Fibroblast of peridontal ligament (primary cell): ENCODE data around the gene PRMT3.
"Not testable (repeated sequence)": the region's sequence is repeated elsewhere in the genome, so short reads cannot be mapped to it uniquely, and the experiment has no call there.

Experiments used
- DNase-seq: peaks from one replicate; pipeline ENCODE4 v3.0.0-alpha.2; 2010; ENCODE audit errors: extremely low read depth

The PRMT3 gene

DNA sequence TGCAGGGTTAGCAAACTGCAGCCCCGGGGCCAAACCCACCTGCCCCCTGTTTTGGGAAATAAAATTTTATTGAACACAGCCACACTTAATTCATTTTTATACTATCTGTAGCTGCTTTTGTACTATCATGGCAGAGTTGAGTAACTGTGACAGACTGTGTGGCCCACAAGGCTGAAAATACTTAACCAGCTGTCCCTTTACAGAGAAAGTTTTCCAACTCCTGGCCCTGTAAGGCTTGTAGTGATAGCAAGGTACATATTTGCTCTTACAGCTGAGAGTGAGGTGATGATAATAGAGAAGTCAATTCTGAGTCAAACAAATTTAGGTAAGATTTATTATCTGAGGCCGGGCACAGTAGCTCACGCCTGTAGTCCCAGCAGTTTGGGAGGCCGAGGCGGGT lies 124.5 kb downstream of the PRMT3 start:
- no peak for DNase-seq

GRCh38 chr11:20512869-20513268 lies 125.4 kb downstream of the PRMT3 start:
- DNase-seq: no peak

GRCh38 chr11:20518323-20518834 lies 130.9 kb downstream of the PRMT3 start:
- DNase-seq: no peak

DNA sequence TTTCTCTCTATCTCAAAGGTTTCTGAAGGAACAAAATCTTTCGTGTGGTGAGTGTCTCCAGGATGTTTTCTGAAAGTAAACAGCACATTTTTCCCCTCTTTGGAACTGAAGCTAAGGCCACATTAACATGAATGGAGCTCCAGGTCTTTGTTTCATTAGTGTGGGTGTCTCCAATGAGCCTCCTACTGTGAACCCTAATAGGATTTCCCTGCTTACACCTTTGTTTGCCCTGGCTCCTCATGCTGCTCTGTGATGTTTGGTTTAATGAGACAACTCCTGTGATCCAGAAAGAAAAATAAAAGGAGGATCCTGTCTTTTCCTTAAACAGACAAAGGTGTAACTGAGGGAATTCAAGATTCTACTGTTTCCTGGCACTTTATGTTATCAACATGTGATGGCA lies 135.0 kb downstream of the PRMT3 start:
- no peak for DNase-seq

- DNase-seq: no peak
Measured at GRCh38 chr11:20529757-20530156, 142.2 kb downstream of the PRMT3 start.

DNA sequence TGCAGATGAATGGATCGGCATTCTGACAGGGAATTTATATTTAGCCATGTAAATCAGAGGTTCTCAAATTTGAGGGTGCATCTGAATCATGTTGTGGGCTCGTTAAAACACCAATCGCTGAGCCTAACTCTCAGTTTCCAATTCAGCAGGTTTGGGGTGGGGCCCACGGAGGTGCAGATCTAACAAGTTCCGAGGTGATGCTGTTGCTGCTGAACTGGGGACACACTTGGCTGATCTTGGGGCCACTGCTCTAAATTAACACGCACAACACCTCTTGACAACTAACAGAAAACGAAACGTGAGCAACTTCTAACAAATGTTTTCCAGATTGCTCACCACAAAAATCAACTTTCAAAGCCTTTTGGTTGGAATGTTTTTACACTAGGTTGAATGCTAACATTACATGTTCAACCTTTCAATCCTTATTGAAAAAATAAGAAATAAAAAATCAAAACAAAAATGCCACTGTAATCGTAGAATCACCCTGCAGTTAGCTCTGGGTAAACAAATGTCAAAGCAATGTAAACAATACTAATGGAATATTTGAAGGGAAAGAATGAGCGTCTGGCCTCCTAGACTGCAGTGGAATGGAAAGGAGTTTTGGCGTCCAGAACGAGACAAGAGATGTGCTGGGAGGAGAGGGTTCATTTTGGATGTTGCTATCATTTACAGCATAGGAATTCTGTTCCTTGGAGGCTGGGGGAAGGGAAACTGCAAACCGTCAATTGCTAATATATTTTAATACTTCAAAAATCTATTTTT lies 143.6 kb downstream of the PRMT3 start:
- peak; percentile 1 for DNase-seq

- no peak for DNase-seq
Measured at GRCh38 chr11:20535271-20535881, 147.9 kb downstream of the PRMT3 start.

DNA sequence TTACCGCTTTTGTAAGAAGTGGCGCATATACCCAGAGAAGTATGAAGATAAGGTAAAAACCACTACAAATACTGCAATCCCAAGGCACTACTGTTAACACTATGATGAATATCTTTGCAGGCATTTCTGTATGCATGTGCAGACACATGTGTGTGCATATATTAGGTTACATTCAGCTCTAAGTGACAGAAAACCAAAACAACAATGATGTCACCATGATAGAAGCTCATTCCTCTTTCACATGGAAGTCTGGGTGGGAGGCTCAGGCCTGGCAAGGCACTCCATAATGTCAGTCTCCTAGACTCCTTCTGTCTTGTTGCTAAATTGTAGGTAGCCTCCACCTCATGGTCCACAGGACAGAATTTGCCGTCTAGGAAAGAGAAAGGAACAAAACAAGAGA lies 148.8 kb downstream of the PRMT3 start:
- DNase-seq: no peak

DNA sequence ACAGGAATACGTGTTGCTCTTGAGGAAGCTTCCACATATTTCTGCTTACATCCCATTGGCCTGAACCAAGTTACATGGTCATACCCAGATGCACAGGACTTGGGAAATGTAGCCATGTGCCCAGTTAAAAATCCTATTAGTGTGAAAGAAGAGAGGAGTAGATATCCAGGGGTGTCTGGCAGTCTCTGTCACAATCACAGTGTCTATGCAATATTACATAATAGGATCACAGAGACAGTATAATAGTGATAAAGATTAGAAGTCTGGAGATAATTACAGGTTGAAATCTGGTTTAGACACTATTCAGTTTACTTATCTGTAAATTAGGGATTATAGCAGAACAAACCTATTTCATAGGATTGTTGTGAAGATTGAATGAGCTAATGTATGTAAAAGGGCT lies 149.3 kb downstream of the PRMT3 start:
- no peak for DNase-seq

DNA sequence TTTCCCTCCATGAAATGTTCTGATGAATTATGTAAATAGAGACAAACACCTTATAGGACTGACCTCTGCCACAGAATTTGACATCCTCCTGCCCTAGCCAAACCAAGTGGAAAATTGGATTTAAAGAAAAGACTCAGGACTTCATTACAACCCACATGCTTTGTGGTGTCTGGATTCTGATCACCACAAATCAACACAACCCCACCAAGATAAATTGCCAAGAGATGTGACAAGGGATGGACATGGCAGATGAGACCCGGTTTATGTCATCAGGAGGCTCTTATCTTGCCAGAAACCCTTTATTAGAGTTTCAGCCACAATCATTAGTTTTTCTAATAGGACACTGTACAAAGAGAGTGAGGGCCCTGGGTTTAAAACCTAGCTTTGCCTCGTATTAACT lies 154.0 kb downstream of the PRMT3 start:
- DNase-seq: no peak

- DNase-seq: no peak
Measured at GRCh38 chr11:20544603-20545237, 157.2 kb downstream of the PRMT3 start.

DNA sequence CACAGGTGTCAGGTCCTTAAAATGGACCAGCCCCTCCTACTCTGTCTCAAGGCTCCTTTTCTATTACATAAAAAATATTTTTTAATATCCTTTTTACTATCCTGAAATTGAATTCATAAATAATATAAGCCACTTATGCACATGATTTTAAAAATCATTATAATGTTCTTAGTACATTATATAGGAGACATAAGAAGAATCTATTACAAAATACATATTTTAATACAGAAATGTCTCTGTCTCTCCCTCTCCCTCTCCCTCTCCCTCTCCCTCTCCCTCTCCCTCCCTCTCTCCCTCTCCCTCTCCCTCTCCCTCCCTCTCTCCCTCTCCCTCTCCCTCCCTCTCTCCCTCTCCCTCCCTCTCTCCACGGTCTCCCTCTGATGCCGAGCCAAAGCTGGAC lies 159.9 kb downstream of the PRMT3 start:
- no peak for DNase-seq

DNA sequence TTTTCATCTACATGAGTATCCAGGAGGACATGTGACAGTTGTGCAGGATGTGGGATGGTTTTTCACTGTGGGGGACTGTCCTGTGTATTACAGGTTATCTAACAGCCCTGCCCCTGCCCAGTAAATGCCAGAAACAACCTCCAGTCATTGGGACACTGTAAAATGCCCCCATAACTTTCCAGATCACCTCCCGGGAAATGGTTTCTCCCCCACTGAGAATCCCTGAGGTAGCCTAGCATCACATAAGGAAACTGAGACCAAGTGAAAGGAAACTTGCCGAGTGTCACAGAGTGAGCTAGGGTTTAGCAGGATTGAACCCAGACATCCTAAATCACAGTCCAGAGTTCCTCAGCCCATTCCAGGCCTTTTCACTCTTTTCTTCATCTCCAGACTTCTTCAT lies 163.6 kb downstream of the PRMT3 start:
- no peak for DNase-seq

GRCh38 chr11:20555783-20556182 lies 168.3 kb downstream of the PRMT3 start:
- DNase-seq: no peak

- DNase-seq: not testable (repeated sequence)
Measured at GRCh38 chr11:20556396-20556795, 168.9 kb downstream of the PRMT3 start.

- DNase-seq: no peak
Measured at GRCh38 chr11:20558741-20559140, 171.2 kb downstream of the PRMT3 start.
